ENCODE data around the gene BABAM2. TPM values are rescaled to one million over a fixed set of nuclear protein-coding genes. Genes with fewer than 3 reads are reported as not detected.
A peak's percentile ranks its signal among the peaks of the same experiment; 100 is the strongest.

BABAM2 gene
- polyA plus RNA-seq, 3 donors = 33.2 to 52.8 (median 49.3) TPM

DNA sequence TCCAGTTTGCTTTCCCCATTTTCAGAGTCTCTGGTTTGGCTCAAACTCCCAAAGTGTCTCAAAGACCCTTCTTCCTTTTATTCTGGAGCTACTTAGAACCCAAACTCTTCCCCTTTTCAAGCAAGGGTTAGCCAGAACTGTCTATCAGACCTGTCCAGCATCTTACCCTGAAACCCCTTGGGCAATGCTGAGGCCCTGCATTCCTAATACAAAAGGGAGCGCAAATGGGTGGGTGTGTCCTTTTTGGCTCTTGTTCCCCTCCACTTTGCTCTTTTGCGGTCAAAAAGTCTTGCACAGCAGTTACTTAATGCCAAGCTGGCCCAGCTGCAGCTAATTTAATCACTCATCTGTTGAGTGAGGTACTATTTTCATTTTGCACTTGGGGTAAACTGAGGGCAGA, 270.9 kb downstream of the BABAM2 start:
- no peak overlapping the region for H3K27ac ChIP-seq (ENCODE audit: low read depth in 1 of 2, low read length in 2 of 2)
- H3K4me2 ChIP-seq (replicated peaks; ENCODE audit: extremely low read depth, low read length, poor library complexity, severe bottlenecking) = no peak overlapping the region
- H3K27ac Mint-ChIP-seq = no peak overlapping the region
- no peak overlapping the region for H3K9ac ChIP-seq (ENCODE audit: insufficient read depth, low read length, poor library complexity, severe bottlenecking)
- no peak overlapping the region for H2AFZ ChIP-seq (ENCODE audit: insufficient read depth, low read depth, low read length, poor library complexity, severe bottlenecking)
- H3K4me3 ChIP-seq (replicated peaks in 1 of 3; ENCODE audit: low read depth in 2 of 3, low read length in 3 of 3) = no peak overlapping the region
- H3K36me3 ChIP-seq (replicated peaks in 1 of 2; ENCODE audit: control insufficient read depth in 1 of 2, insufficient read depth in 2 of 2, low read length in 2 of 2) = peaks cover 0 to 7% of the 10 kb centered on the region in 2 donors
- peaks cover 0 to 8% of the 10 kb centered on the region in 2 donors for H3K4me1 ChIP-seq (ENCODE audit: control insufficient read depth in 1 of 2, insufficient read depth in 2 of 2, low read length in 2 of 2)
- H3K4me3 Mint-ChIP-seq = no peak overlapping the region
- H4K20me1 ChIP-seq (ENCODE audit: insufficient read depth, low read length) = no peaks in the 10 kb centered on the region
- no peaks in the 10 kb centered on the region for H3K79me2 ChIP-seq (ENCODE audit: insufficient read depth, low read length)
- 100% methylated on average over 1 of the region's 2 CpGs for WGBS (ENCODE audit: insufficient coverage)
- peaks cover 8% of the 10 kb centered on the region for H3K4me1 Mint-ChIP-seq
- no peaks in the 10 kb centered on the region for H3K27me3 ChIP-seq (ENCODE audit: control insufficient read depth in 2 of 2, insufficient read depth in 2 of 2, low read length in 2 of 2)
- H3K9me3 Mint-ChIP-seq = peaks cover 0 to 3% (median 0%) of the 10 kb centered on the region in 7 donors
- no peaks in the 10 kb centered on the region for H3K9me3 ChIP-seq (replicated peaks in 1 of 2; ENCODE audit: control insufficient read depth in 1 of 2, insufficient read depth in 1 of 2, low read length in 2 of 2)
- peaks cover 20 to 21% of the 10 kb centered on the region in 2 donors for H3K36me3 Mint-ChIP-seq
- DNase-seq = peak in 1 of 3 donors; percentile 2
- TF ChIP-seq, protein P1, sequence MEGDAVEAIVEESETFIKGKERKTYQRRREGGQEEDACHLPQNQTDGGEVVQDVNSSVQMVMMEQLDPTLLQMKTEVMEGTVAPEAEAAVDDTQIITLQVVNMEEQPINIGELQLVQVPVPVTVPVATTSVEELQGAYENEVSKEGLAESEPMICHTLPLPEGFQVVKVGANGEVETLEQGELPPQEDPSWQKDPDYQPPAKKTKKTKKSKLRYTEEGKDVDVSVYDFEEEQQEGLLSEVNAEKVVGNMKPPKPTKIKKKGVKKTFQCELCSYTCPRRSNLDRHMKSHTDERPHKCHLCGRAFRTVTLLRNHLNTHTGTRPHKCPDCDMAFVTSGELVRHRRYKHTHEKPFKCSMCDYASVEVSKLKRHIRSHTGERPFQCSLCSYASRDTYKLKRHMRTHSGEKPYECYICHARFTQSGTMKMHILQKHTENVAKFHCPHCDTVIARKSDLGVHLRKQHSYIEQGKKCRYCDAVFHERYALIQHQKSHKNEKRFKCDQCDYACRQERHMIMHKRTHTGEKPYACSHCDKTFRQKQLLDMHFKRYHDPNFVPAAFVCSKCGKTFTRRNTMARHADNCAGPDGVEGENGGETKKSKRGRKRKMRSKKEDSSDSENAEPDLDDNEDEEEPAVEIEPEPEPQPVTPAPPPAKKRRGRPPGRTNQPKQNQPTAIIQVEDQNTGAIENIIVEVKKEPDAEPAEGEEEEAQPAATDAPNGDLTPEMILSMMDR (IDR thresholded peaks at IDR 0.05) = no peak
- no peaks in the 10 kb centered on the region for H3K27me3 Mint-ChIP-seq (ENCODE audit: low read depth in 3 of 3)
- intact Hi-C loops (cut with micrococcal nuclease) = no loop called here

DNA sequence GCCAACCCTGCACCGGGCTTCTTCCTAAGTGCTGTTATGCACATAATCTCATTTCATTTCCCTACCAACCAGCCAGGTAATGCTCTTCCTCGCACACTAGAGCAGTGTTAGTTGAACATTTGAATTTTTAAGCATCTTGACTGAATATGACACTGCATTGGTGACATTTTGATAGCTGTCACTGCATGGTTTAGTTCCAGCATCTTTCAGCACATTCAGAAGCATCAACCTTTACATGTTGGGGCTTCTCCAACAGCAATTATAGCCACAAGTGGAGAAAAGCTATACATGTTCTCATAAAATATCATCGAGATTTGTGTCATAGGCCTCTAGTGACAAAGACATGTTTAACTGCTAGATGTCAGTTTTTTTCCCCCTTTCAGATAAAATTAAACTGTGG, 272.0 kb downstream of the BABAM2 start:
- Mint-ChIP-seq H3K27ac (no peak overlapping the region), H3K4me3 (no peak overlapping the region), H3K9me3 (peaks cover 0 to 3% (median 0%) of the 10 kb centered on the region in 7 donors), H3K27me3 (ENCODE audit: low read depth in 3 of 3) (no peaks in the 10 kb centered on the region), H3K36me3 (peaks cover 18 to 20% of the 10 kb centered on the region in 2 donors), H3K4me1 (peaks cover 8% of the 10 kb centered on the region)
- no peak overlapping the region for H3K4me3 ChIP-seq (replicated peaks in 1 of 3; ENCODE audit: low read depth in 2 of 3, low read length in 3 of 3)
- no peaks in the 10 kb centered on the region for H3K27me3 ChIP-seq (ENCODE audit: control insufficient read depth in 2 of 2, insufficient read depth in 2 of 2, low read length in 2 of 2)
- H2AFZ ChIP-seq (ENCODE audit: insufficient read depth, low read depth, low read length, poor library complexity, severe bottlenecking) = no peak overlapping the region
- no peak overlapping the region for H3K4me2 ChIP-seq (replicated peaks; ENCODE audit: extremely low read depth, low read length, poor library complexity, severe bottlenecking)
- intact Hi-C loops (cut with micrococcal nuclease) = no loop called here
- DNase-seq = no peak
- no peaks in the 10 kb centered on the region for H3K9me3 ChIP-seq (replicated peaks in 1 of 2; ENCODE audit: control insufficient read depth in 1 of 2, insufficient read depth in 1 of 2, low read length in 2 of 2)
- no peaks in the 10 kb centered on the region for H4K20me1 ChIP-seq (ENCODE audit: insufficient read depth, low read length)
- no peak overlapping the region for H3K9ac ChIP-seq (ENCODE audit: insufficient read depth, low read length, poor library complexity, severe bottlenecking)
- H3K27ac ChIP-seq (ENCODE audit: low read depth in 1 of 2, low read length in 2 of 2) = no peak overlapping the region
- no peaks in the 10 kb centered on the region for H3K79me2 ChIP-seq (ENCODE audit: insufficient read depth, low read length)
- TF ChIP-seq, protein P1 (IDR thresholded peaks at IDR 0.05) = no peak
- H3K36me3 ChIP-seq (replicated peaks in 1 of 2; ENCODE audit: control insufficient read depth in 1 of 2, insufficient read depth in 2 of 2, low read length in 2 of 2) = no peaks in the 10 kb centered on the region
- H3K4me1 ChIP-seq (ENCODE audit: control insufficient read depth in 1 of 2, insufficient read depth in 2 of 2, low read length in 2 of 2) = peaks cover 0 to 8% of the 10 kb centered on the region in 2 donors
- 80% methylated on average over 1 of the region's 3 CpGs for WGBS (ENCODE audit: insufficient coverage)
